HPDE6-E6E7 (cell line): Measurements from ENCODE around the gene CNKSR3.
A peak's percentile ranks its signal among the peaks of the same experiment; 100 is the strongest.

ENCODE experiments used
- DNase-seq: peaks from one replicate; pipeline ENCODE4 v3.0.0; 2011; ENCODE audit warnings: missing footprints; ENCODE audit errors: extremely low spot score

CNKSR3 gene

GRCh38 chr6:154350293-154350692, 160.2 kb downstream of the CNKSR3 start:
- no peak for DNase-seq

- DNase-seq, result no peak
Measured at GRCh38 chr6:154347981-154348380, 162.5 kb downstream of the CNKSR3 start.

DNA sequence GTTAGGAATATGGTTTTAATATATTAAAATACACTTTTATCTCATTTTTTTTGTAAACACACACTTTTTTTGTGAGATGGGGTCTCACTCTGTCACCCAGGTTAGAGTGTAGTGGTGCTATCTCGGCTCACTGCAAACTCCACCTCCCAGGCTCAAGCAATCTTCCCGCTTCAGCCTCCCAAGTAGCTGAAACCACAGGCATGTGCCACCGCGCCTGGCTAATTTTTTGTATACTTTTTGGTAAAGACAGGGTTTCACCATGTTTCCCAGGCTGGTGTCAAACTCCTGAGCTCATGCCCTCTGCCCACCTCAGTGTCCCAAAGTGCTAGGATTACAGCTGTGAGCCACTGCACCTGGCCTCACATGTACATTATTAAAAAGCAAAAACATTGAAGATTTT, 164.7 kb downstream of the CNKSR3 start:
- no peak for DNase-seq

DNA sequence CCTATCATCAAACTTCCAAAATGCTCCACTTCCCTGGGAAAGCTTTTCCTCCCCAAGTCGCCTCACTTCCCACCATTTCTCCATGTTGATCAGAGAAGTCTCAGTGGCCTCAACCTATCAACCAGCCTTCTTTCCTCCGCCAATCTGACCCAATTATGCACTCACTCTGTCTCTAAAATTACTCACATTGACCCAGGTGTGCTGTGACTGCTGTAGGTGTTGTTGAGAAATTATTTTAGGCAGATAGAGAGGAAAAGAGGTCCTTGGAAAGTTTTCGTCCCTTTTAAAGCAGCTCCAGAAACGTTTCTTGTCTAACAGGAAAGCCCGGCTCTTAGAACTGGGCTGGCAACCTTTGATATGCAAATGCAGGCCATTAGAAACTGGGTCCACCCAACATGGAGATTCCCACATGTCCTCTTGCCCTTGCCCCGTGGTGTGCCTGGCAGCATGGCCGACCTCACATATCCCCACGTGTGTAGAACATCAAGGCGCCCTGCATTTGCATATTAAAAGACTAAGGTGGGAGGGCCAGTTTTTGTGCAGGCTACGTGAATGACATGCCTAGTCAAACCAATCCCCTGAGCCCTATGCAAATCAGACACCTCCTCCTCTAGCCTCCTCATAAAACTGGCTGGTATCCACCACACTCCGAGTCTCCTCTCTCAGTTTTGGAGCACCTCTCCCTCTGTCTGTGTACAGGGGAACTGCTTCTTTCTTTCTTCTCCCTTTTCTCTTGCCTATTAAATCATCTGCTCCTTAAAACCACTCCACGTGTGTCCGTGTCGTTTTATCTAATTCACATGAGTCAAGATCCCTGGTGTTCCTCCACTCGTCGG, 166.8 kb downstream of the CNKSR3 start:
- DNase-seq, result peak; percentile 36

DNA sequence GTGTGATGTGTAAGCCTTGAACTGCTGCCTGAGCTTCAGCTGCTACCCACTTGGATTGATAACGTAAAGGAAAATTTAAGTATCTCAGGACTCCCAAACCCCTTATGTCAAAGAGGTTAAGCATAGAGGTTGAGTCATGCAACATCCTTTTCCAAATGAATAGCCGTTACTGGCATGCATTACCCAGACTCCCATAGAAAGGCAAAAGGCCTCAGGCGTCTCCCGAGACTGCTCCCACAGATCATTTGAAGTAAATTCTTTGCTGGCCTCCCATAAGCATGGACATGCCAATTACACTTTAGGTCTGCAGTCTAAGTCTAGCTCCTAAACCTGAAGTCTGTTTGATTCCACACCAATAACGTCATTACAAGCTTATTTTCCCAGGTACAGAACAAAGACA, 168.6 kb downstream of the CNKSR3 start:
- DNase-seq, result no peak

GRCh38 chr6:154341336-154341735, 169.1 kb downstream of the CNKSR3 start:
- DNase-seq, result no peak
